GM19099 (cell line): Measurements from ENCODE around the gene ZNF260.
A peak's percentile ranks its signal among the peaks of the same experiment; 100 is the strongest.

Experiments used
- POLR2A ChIP-seq: IDR thresholded peaks from 3 replicates; pipeline ENCODE4 v1.6.1; 2011; ENCODE audit warnings: low read depth; ENCODE audit not compliant: insufficient read length; ENCODE audit errors: extremely low read depth

The ZNF260 gene

GRCh38 chr19:36514012-36514612, 14.0 kb downstream of the ZNF260 start:
- TF ChIP-seq POLR2A: no peak

GRCh38 chr19:36508325-36508724, 19.7 kb downstream of the ZNF260 start:
- no peak for TF ChIP-seq POLR2A

GRCh38 chr19:36501973-36502372, 26.1 kb downstream of the ZNF260 start:
- TF ChIP-seq POLR2A: no peak

GRCh38 chr19:36497001-36497400, 31.1 kb downstream of the ZNF260 start:
- no peak for TF ChIP-seq POLR2A

GRCh38 chr19:36489920-36490415, 38.1 kb downstream of the ZNF260 start:
- no peak for TF ChIP-seq POLR2A

GRCh38 chr19:36489118-36489919, 38.8 kb downstream of the ZNF260 start, which contains the start of gene ZNF566:
Gene ZNF566 (minus strand): TSS chr19:36489561. CDS start chr19:36476557, 13,004 bp downstream.
- peak; percentile 42 for TF ChIP-seq POLR2A

- no peak for TF ChIP-seq POLR2A
These were observed 39.3 kb downstream of the ZNF260 start for GRCh38 chr19:36488846-36489117.

- TF ChIP-seq POLR2A: no peak
These were observed 39.8 kb downstream of the ZNF260 start for GRCh38 chr19:36488118-36488845.

GRCh38 chr19:36483653-36484052, 44.4 kb downstream of the ZNF260 start:
- TF ChIP-seq POLR2A: no peak

GRCh38 chr19:36482876-36483275, 45.2 kb downstream of the ZNF260 start:
- TF ChIP-seq POLR2A: no peak
